Nephron (organoid): ENCODE data around the gene TMEM181.

Experiments used
- H3K27ac Mint-ChIP-seq, 3 experiments: 2 replicates each; pipeline ENCODE4 v1.8.0; 2020; ENCODE audit warnings: mixed read lengths in 3 of 3, mild to moderate bottlenecking in 2 of 3, moderate library complexity in 1 of 3
- H3K27me3 Mint-ChIP-seq: 2 replicates; pipeline ENCODE4 v1.8.0; 2021; ENCODE audit warnings: low read depth, mild to moderate bottlenecking, moderate library complexity, mixed read lengths
- H3K36me3 Mint-ChIP-seq: 2 replicates; pipeline ENCODE4 v1.8.0; 2020; ENCODE audit warnings: low read depth, mixed read lengths
- H3K4me1 Mint-ChIP-seq: 2 replicates; pipeline ENCODE4 v1.8.0; 2020; ENCODE audit warnings: mixed read lengths
- H3K4me3 Mint-ChIP-seq, 3 experiments: 2 replicates each; pipeline ENCODE4 v1.8.0; 2020; ENCODE audit warnings: mild to moderate bottlenecking in 3 of 3, mixed read lengths in 3 of 3, moderate library complexity in 2 of 3
- H3K9me3 Mint-ChIP-seq: 2 replicates; pipeline ENCODE4 v1.8.0; 2020; ENCODE audit warnings: mixed read lengths
- TF ChIP-seq, protein P1 (sequence below), 3 experiments: fragments of 200-600 bp; sonication (generic); IDR thresholded peaks; one replicate each; pipeline ENCODE4 v1.5.0; 2021; ENCODE audit warnings: antibody characterized with exemption in 3 of 3; ENCODE audit not compliant: unreplicated experiment in 3 of 3

Gene TMEM181

DNA sequence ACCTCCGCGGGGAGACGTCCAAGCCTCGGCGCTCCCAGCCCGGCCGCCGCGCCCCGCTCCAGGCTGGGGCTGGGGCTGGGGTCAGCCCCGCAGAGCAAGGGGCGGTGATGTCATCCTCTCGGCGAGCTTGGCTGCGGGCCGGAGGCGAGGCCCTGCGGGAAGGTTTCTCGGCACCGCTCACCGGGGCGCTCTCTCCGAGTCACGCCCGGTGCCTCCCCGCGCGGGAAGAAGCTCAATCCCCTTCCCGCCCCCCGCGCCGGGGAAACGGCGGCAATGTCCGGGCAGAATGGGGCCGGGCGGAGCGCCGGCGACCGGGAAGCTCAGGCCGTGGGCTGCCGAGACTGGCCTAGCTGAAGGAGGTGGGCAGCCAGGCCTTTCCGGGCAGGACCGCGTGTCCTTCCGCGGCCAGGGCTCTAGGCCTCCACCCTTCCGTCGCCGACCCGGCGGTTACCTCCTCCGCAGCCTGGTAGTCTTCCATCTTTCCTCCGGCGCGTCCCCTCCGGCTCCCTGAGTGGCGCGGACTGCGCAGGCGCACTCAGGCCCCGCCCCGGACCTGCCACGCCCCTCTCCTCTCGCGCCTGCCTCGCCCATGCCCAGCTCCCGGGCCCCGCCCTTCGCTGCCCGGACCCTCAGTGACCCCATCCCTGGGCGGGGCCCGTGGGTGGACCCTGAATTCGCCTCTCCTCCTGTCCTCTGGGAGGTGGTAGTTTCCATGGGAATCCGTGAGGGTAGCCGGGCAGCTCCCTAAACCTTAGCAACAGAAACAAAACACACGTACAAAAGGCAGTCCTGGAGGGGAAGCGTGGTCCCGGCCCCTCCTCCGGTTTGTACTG is 84.6 kb downstream of the TMEM181 start, which contains the start of gene DYNLT1:
TSS of gene DYNLT1 (minus strand) at position 513 of the 833 bp plus-strand sequence. CDS start at position 478, 35 bp downstream.
- peaks cover 20% of the 10 kb centered on the region for H3K36me3 Mint-ChIP-seq
- H3K4me3 Mint-ChIP-seq: peak within 1 kb of the TSS; percentile 93 to 100 (median 98)
- peaks cover 67% of the 10 kb centered on the region for H3K4me1 Mint-ChIP-seq
- peak within 1 kb of the TSS; percentile 95 to 99 (median 99) for H3K27ac Mint-ChIP-seq
- TF ChIP-seq, protein P1, sequence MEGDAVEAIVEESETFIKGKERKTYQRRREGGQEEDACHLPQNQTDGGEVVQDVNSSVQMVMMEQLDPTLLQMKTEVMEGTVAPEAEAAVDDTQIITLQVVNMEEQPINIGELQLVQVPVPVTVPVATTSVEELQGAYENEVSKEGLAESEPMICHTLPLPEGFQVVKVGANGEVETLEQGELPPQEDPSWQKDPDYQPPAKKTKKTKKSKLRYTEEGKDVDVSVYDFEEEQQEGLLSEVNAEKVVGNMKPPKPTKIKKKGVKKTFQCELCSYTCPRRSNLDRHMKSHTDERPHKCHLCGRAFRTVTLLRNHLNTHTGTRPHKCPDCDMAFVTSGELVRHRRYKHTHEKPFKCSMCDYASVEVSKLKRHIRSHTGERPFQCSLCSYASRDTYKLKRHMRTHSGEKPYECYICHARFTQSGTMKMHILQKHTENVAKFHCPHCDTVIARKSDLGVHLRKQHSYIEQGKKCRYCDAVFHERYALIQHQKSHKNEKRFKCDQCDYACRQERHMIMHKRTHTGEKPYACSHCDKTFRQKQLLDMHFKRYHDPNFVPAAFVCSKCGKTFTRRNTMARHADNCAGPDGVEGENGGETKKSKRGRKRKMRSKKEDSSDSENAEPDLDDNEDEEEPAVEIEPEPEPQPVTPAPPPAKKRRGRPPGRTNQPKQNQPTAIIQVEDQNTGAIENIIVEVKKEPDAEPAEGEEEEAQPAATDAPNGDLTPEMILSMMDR (IDR thresholded peaks at IDR 0.05; ENCODE audit: unreplicated experiment in 3 of 3): no peak
- H3K9me3 Mint-ChIP-seq: no peaks in the 10 kb centered on the region
- H3K27me3 Mint-ChIP-seq: no peaks in the 10 kb centered on the region

GRCh38 chr6:158645064-158646022 is 85.5 kb downstream of the TMEM181 start:
- H3K4me3 Mint-ChIP-seq: peak overlapping the region; percentile 89 to 96 (median 94)
- peaks cover 3% of the 10 kb centered on the region for H3K27me3 Mint-ChIP-seq
- H3K27ac Mint-ChIP-seq: peak overlapping the region; percentile 62 to 95 (median 75)
- TF ChIP-seq, protein P1 (IDR thresholded peaks at IDR 0.05; ENCODE audit: unreplicated experiment in 3 of 3): no peak
- peaks cover 14% of the 10 kb centered on the region for H3K36me3 Mint-ChIP-seq
- peaks cover 65% of the 10 kb centered on the region for H3K4me1 Mint-ChIP-seq
- H3K9me3 Mint-ChIP-seq: no peaks in the 10 kb centered on the region

DNA sequence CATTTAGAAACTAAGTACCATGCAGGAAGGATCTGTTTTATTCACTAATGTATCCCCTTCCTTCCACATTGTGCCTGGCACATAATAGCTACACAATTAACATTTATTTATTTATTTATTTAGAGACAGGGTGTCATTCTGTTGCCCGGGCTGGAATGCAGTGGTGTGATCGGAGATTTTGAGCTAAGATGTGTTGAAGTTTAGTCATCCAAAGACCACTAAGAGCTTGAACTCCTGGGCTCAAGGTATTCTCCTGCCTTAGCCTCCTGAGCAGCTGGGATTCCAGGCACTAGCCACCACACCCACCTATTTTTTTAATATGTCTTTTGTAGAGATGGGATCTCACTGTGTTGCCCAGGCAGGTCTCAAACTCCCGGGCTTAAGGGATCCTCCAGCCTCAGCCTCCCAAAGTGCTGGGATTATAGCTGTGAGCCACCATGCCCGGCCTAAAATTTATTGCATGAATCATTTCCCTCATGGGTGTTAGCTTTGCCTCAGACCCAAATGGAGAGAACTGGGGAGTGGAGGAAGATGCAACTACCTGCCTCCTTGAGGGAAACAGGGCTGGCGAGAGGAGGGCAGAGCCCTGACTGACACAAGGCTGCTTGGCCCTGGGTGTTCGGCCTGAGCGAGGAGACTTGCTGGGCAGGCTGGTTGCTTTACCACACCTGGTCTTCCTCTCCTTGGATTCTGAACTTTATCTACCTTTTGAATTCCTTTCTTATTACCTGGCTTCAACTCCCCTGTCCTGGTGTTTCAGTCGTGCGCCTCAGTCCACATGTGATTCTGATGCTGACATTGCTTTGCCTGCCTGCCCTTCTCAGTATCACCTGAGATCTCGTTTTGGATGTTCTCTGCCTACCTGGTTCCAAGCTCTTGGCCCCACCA is 86.4 kb downstream of the TMEM181 start:
- Mint-ChIP-seq H3K36me3 (peaks cover 9% of the 10 kb centered on the region), H3K9me3 (no peaks in the 10 kb centered on the region), H3K4me3 (peak overlapping the region; percentile 89 to 96 (median 94)), H3K27ac (peak overlapping the region; percentile 62 to 95 (median 75)), H3K4me1 (peaks cover 55% of the 10 kb centered on the region), H3K27me3 (peaks cover 3% of the 10 kb centered on the region)
- TF ChIP-seq, protein P1 (IDR thresholded peaks at IDR 0.05; ENCODE audit: unreplicated experiment in 3 of 3): no peak

GRCh38 chr6:158647501-158647900 is 87.6 kb downstream of the TMEM181 start:
- peaks cover 45% of the 10 kb centered on the region for H3K4me1 Mint-ChIP-seq
- peaks cover 3% of the 10 kb centered on the region for H3K27me3 Mint-ChIP-seq

More at GRCh38 chr6:158647501-158647900, 87.6 kb downstream of the TMEM181 start:
- Mint-ChIP-seq H3K27ac (peak overlapping the region; percentile 51 to 82 (median 60)), H3K4me3 (peak overlapping the region in 2 of 3 experiments; percentile 38 to 69), H3K9me3 (no peaks in the 10 kb centered on the region), H3K36me3 (peaks cover under 1% of the 10 kb centered on the region)
- TF ChIP-seq, protein P1 (IDR thresholded peaks at IDR 0.05; ENCODE audit: unreplicated experiment in 3 of 3): no peak
